ENCODE data around the gene ROBO2.

ROBO2 gene

DNA sequence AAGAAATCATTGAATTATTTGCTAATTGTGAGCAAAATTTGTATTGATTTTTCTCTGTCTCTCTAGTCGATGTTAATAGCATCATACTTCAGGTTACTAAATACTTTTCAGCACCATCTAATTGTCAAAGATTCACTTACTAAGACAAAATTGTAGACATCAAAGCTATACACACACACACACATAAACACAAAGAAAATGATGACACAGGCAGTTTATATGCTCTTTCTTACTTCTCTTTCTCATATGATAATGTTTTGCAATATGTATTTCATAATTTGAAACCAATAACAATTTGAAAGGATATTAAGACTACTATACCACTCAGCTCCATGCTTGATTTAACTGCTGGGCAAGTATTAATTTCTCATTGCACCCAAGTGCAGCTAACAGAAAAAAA is 406.2 kb downstream of the ROBO2 start:
- no peak overlapping the region for H2AFZ ChIP-seq (ENCODE audit: low read length)
- no peak overlapping the region for H3K9ac ChIP-seq (ENCODE audit: low read length)
- no peaks in the 10 kb centered on the region for H4K20me1 ChIP-seq (ENCODE audit: insufficient read depth, low read length)
- H3F3A ChIP-seq (ENCODE audit: insufficient read depth, low read length), result no peaks in the 10 kb centered on the region
- no peak overlapping the region for H3K4me3 ChIP-seq (ENCODE audit: low read depth, low read length, poor library complexity, severe bottlenecking)
- H3K27ac ChIP-seq (ENCODE audit: low read depth, low read length, poor library complexity, severe bottlenecking), result no peak overlapping the region
- H3K79me2 ChIP-seq (ENCODE audit: insufficient read depth, low read length), result no peaks in the 10 kb centered on the region
- H3K4me1 ChIP-seq (ENCODE audit: insufficient read depth, low read length, severe bottlenecking), result no peaks in the 10 kb centered on the region
- no peaks in the 10 kb centered on the region for H3K27me3 ChIP-seq (ENCODE audit: insufficient read depth, low read length)
- H3K9me2 ChIP-seq (ENCODE audit: low read depth, low read length), result no peaks in the 10 kb centered on the region
- H3K9me3 ChIP-seq (ENCODE audit: low read length), result no peaks in the 10 kb centered on the region
- no peak overlapping the region for H3K4me2 ChIP-seq (ENCODE audit: low read length)
- no peaks in the 10 kb centered on the region for H3K36me3 ChIP-seq (ENCODE audit: insufficient read depth, low read length)
- TF ChIP-seq, protein P1, sequence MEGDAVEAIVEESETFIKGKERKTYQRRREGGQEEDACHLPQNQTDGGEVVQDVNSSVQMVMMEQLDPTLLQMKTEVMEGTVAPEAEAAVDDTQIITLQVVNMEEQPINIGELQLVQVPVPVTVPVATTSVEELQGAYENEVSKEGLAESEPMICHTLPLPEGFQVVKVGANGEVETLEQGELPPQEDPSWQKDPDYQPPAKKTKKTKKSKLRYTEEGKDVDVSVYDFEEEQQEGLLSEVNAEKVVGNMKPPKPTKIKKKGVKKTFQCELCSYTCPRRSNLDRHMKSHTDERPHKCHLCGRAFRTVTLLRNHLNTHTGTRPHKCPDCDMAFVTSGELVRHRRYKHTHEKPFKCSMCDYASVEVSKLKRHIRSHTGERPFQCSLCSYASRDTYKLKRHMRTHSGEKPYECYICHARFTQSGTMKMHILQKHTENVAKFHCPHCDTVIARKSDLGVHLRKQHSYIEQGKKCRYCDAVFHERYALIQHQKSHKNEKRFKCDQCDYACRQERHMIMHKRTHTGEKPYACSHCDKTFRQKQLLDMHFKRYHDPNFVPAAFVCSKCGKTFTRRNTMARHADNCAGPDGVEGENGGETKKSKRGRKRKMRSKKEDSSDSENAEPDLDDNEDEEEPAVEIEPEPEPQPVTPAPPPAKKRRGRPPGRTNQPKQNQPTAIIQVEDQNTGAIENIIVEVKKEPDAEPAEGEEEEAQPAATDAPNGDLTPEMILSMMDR (IDR thresholded peaks at IDR 0.05; ENCODE audit: low read length), result no peak
- TF ChIP-seq EZH2 (IDR thresholded peaks at IDR 0.05; ENCODE audit: borderline replicate concordance, low read length), result no peak

DNA sequence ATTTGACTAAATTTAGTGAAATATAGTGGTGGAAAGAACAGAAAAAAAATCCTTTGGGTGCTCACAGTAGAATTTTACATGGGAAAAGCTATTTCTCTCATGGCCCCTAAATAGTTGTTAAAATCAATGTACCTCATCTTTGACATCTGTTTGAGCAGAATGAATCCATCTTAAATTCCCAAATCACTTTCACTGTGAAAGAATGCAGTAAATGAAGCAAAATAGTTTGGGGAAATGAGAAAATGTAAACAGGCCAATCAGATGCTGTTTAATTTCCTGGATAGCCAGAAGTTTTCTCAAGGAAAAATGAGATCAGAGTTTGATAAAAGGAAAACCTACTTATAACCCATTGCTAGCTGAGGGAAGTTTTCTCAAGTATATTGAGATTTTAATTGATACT is 406.9 kb downstream of the ROBO2 start:
- TF ChIP-seq, protein P1 (IDR thresholded peaks at IDR 0.05; ENCODE audit: low read length), result no peak
- TF ChIP-seq EZH2 (IDR thresholded peaks at IDR 0.05; ENCODE audit: borderline replicate concordance, low read length), result no peak
- no peaks in the 10 kb centered on the region for H3F3A ChIP-seq (ENCODE audit: insufficient read depth, low read length)
- no peaks in the 10 kb centered on the region for H3K36me3 ChIP-seq (ENCODE audit: insufficient read depth, low read length)
- H3K4me2 ChIP-seq (ENCODE audit: low read length), result no peak overlapping the region
- no peak overlapping the region for H2AFZ ChIP-seq (ENCODE audit: low read length)
- H3K9me2 ChIP-seq (ENCODE audit: low read depth, low read length), result no peaks in the 10 kb centered on the region
- no peaks in the 10 kb centered on the region for H3K4me1 ChIP-seq (ENCODE audit: insufficient read depth, low read length, severe bottlenecking)
- H3K4me3 ChIP-seq (ENCODE audit: low read depth, low read length, poor library complexity, severe bottlenecking), result no peak overlapping the region
- no peak overlapping the region for H3K9ac ChIP-seq (ENCODE audit: low read length)
- no peak overlapping the region for H3K27ac ChIP-seq (ENCODE audit: low read depth, low read length, poor library complexity, severe bottlenecking)
- H3K79me2 ChIP-seq (ENCODE audit: insufficient read depth, low read length), result no peaks in the 10 kb centered on the region
- H3K27me3 ChIP-seq (ENCODE audit: insufficient read depth, low read length), result no peaks in the 10 kb centered on the region
- H4K20me1 ChIP-seq (ENCODE audit: insufficient read depth, low read length), result no peaks in the 10 kb centered on the region
- H3K9me3 ChIP-seq (ENCODE audit: low read length), result no peaks in the 10 kb centered on the region

DNA sequence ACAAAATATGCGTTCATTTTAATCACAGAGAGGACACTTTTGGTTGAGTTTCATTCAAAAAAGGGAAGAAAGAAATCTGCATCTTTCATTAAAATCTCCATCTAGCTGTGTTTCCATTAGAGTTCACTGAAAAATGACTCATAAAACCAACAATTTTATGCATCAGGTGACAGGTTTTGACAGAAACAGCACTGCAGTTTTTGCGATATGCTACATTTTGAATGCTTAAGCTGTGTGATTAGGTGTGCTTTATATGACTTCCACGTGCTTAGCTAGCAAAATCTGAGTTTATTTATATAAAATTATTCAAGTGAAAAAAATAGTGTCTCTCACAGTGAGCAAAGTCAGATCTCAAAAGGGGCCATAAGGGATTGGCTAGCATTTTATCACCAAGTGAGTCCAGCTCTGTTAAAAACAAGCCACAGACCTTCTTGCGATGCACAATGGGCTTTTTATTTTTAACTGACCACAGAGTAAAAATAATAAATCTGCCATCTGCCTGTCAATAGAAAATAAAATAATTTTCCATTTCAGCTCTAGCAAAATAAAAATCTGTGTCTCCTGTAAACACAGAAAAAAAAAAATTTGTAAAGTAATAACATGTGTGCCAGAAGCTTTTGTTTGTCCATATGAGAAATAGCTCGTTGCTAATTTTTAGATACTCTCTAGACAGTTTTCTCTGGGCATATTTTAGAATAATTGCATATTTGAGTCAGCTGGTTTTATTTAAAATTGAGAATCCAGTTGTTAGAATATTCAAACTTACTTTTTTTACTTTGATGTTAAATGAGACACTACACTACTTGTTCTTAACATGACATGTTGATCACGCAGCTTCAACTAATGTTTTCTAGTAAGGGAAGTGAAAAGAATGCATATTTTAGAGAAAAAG is 409.8 kb downstream of the ROBO2 start:
- H3K4me3 ChIP-seq (ENCODE audit: low read depth, low read length, poor library complexity, severe bottlenecking), result no peak overlapping the region
- no peaks in the 10 kb centered on the region for H4K20me1 ChIP-seq (ENCODE audit: insufficient read depth, low read length)
- H3K27ac ChIP-seq (ENCODE audit: low read depth, low read length, poor library complexity, severe bottlenecking), result no peak overlapping the region
- H3K9me3 ChIP-seq (ENCODE audit: low read length), result no peaks in the 10 kb centered on the region
- no peaks in the 10 kb centered on the region for H3K36me3 ChIP-seq (ENCODE audit: insufficient read depth, low read length)
- H3K4me1 ChIP-seq (ENCODE audit: insufficient read depth, low read length, severe bottlenecking), result no peaks in the 10 kb centered on the region
- no peak overlapping the region for H3K9ac ChIP-seq (ENCODE audit: low read length)
- no peaks in the 10 kb centered on the region for H3K27me3 ChIP-seq (ENCODE audit: insufficient read depth, low read length)
- no peak overlapping the region for H3K4me2 ChIP-seq (ENCODE audit: low read length)
- H2AFZ ChIP-seq (ENCODE audit: low read length), result no peak overlapping the region
- H3F3A ChIP-seq (ENCODE audit: insufficient read depth, low read length), result no peaks in the 10 kb centered on the region
- TF ChIP-seq, protein P1 (IDR thresholded peaks at IDR 0.05; ENCODE audit: low read length), result no peak
- TF ChIP-seq EZH2 (IDR thresholded peaks at IDR 0.05; ENCODE audit: borderline replicate concordance, low read length), result no peak
- H3K79me2 ChIP-seq (ENCODE audit: insufficient read depth, low read length), result no peaks in the 10 kb centered on the region
- H3K9me2 ChIP-seq (ENCODE audit: low read depth, low read length), result no peaks in the 10 kb centered on the region
